Epithelial cell of proximal tubule (primary cell): Measurements from ENCODE around the gene NAV2. TPM values are rescaled to one million over a fixed set of nuclear protein-coding genes. Genes with fewer than 3 reads are reported as not detected.
"Not testable (repeated sequence)": the region's sequence is repeated elsewhere in the genome, so short reads cannot be mapped to it uniquely, and the experiment has no call there.

Experiments used
- DNase-seq: peaks from one replicate; pipeline ENCODE4 v3.0.0-alpha.2; 2011; ENCODE audit warnings: low read depth
- H3K4me3 ChIP-seq: 2 replicates; pipeline ENCODE4 v1.5.1; 2011; ENCODE audit warnings: low read depth, mild to moderate bottlenecking, low read length
- total RNA-seq: library from RNA; depleted of rRNA; stranded (reverse); fragments of >200 nt; gene quantifications from 2 replicates; pipeline ENCODE4 v1.2.3, GENCODE V29; 2015
- TF ChIP-seq, protein P1 (sequence below): conservative IDR thresholded peaks from 2 replicates; pipeline ENCODE4 v1.5.1; 2012; ENCODE audit warnings: low read depth, mild to moderate bottlenecking, low read length

The NAV2 gene
- total RNA-seq, 1 donor from 2014 or later = 19.0 TPM

DNA sequence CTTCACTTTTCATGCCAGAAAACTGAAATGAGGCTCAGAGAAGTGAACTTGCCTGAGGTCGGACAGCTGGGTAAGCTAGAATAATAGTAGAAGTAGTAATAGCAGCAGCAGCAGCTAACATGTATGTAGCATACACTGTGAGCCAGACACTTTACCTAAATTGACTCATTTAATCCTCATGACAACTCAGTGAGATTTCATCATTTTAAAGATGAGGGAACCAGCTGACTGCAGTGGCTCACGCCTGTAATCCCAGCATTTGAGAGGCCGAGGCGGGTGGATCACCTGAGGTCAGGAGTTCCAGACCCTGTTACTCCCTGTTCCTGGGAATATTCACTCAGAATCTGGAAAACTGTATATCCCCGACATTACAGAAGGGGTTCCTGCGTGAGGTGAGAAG, 293.1 kb downstream of the NAV2 start:
- DNase-seq = no peak
- H3K4me3 ChIP-seq = no peak overlapping the region
- TF ChIP-seq, protein P1, sequence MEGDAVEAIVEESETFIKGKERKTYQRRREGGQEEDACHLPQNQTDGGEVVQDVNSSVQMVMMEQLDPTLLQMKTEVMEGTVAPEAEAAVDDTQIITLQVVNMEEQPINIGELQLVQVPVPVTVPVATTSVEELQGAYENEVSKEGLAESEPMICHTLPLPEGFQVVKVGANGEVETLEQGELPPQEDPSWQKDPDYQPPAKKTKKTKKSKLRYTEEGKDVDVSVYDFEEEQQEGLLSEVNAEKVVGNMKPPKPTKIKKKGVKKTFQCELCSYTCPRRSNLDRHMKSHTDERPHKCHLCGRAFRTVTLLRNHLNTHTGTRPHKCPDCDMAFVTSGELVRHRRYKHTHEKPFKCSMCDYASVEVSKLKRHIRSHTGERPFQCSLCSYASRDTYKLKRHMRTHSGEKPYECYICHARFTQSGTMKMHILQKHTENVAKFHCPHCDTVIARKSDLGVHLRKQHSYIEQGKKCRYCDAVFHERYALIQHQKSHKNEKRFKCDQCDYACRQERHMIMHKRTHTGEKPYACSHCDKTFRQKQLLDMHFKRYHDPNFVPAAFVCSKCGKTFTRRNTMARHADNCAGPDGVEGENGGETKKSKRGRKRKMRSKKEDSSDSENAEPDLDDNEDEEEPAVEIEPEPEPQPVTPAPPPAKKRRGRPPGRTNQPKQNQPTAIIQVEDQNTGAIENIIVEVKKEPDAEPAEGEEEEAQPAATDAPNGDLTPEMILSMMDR = no peak

DNA sequence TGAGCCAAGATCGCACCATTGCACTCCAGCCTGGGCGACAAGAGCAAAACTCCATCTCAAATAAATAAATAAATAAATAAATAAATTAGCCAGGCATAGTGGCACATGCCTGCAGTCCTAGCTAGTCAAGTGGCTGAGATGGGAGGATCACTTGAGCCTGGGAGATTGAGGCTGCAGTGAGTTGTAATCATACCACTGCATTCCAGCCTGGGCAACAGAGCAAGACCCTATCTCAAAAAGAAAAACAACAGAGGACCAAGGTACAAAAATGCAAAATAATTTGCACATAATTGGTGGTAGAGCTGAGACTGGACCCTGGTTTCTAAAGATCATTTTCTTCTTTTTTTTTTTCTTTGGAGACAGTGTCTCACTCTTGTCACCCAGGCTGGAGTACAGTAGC, 294.0 kb downstream of the NAV2 start:
- H3K4me3 ChIP-seq, DNase-seq: not testable (repeated sequence)

DNA sequence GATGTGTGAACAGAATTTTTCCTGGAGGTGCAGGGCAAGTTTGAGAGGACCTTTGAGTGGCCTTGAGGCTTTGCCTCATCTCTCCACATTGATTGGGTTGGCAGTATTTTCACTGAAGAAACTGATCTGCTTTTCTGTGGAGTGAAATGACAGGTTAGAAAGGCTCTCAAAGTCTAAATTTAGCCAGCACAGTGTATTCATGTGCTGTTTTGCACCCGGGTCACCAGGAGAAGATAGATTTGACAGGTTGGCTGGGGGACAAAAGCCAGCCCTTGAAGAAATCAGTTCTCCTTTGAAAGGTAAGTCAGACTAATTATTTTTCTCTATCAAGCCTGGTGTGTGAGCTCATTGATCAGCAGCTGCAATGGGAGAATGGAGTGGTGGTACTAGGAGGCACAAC, 294.7 kb downstream of the NAV2 start:
- TF ChIP-seq, protein P1 = no peak
- no peak for DNase-seq
- H3K4me3 ChIP-seq = no peak overlapping the region

DNA sequence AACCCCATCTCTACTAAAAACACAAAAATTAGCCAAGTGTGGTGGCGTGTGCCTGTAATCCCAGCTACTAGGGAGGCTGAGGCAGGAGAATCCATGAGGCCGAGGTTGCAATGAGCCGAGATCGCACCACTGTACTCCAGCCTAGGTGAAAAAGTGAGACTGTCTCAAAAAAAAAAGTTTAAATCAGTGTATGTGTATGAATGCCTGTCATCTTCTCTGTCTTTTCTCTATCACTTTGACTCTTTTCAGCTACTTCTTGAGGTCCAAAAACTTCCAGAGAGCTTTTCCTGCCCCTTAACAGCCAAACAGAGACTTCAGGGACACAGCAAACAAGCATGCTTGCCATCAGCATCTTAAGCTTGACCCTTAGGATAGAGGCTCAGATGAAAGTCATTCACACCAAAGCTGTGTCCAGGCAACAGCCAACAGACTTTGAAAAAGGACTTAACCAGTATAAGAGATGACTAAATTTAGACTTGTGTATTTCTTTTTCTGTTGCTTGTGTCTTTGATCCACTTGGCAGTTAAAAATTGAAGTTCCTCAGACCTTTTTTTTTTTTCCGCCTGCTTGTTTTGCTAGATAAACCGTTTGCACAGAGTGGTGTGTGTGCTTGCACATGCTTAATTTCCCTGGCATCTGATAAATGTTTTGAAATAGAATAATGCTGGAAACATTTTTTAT, 295.7 kb downstream of the NAV2 start:
- DNase-seq = no peak
- H3K4me3 ChIP-seq = no peak overlapping the region
- TF ChIP-seq, protein P1 = no peak

DNA sequence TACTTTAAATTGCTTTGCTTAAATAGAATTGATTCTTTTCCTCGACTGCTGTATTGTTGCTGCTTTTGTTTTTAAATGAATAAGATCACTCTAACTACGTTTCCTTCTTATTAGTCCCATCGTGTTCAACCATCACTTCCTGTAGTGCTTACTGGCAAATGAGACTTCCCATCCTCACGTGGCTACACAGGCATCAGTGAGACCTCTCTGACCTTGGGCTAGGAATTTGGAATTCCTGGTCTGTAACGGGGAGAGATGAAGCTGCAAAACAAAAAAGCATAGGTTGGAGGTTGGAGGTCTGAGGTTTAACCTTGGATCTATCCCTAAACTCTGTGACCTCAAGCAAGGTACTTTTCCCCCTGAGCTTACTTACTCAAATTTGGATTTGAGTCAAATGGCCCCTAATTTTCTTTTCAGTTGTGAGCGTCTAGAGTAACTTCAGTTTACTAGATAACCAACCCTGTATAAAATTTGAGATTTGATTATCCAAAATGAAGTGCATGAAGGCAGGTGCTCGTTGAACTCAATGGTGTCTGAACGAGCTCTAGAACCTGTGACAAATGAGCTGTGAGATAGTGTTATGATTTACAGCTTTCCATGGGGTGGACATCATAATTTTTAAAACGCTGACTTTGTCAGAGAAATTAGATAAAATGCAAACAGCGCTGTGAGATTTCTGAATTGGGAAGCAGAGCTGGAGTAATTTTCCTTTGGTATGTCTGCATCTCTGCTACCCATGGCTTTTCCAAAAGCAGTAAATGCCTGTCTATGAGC, 296.4 kb downstream of the NAV2 start:
- DNase-seq = no peak
- TF ChIP-seq, protein P1 = no peak
- no peak overlapping the region for H3K4me3 ChIP-seq

DNA sequence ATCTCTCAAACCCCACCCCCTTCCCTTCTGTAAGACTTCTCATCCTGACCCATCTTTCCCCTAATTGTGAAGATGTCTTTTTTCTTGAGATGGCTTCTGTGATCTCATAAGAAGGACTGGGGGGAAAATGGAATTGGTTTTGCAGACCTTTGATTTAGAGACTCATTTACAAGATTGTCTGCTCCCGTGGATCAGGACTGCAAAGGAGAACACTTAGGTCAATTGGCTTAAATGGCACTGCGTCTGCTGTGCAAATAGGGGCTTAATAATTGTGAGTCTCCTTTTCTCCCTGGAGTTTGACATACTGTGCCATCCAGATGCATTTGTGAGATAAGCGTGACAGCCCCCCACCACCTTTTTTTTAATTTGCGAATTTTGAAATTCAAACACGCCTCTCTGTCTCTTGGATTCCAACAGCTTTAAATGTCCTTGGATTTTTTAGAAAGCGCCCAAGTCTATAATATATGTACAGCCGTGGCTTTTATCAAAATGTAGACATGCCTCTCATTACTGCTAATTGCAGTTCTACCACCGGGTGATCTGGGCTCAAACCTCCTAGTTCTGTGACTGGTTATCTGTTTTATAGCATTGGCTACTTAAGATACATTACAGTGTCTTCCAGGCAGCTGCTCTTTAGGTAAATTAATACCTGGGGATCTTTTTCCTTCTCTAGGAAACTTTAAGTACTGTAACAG, 297.7 kb downstream of the NAV2 start:
- no peak overlapping the region for H3K4me3 ChIP-seq
- no peak for DNase-seq
- TF ChIP-seq, protein P1 = peak; percentile 3

DNA sequence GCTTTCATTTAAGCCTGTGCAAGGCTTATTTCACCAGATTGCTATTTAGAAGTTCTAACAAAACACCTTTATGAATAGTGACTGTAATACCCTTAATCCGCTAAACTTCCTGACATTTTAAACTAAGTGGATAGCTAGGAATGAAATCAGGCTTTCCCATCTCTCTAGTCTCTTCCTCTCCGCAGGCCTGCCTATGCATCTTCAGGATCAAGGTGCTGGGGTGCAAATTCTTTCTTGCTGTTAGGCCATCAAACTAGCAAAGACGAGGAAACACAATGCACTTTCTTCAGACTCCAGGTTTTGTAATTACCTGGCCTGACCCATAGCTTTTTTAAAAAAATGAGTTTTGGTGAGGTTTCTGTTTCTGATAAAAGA, 298.2 kb downstream of the NAV2 start:
- no peak overlapping the region for H3K4me3 ChIP-seq
- no peak for DNase-seq
- TF ChIP-seq, protein P1 = no peak
